Epithelial cell of proximal tubule (primary cell): ENCODE data around the gene ANKRD52. TPM values are rescaled to one million over a fixed set of nuclear protein-coding genes. Genes with fewer than 3 reads are reported as not detected.
"Not testable (repeated sequence)": the region's sequence is repeated elsewhere in the genome, so short reads cannot be mapped to it uniquely, and the experiment has no call there.

Experiments used
- DNase-seq: peaks from one replicate; pipeline ENCODE4 v3.0.0-alpha.2; 2011; ENCODE audit warnings: low read depth
- H3K4me3 ChIP-seq: 2 replicates; pipeline ENCODE4 v1.5.1; 2011; ENCODE audit warnings: low read depth, mild to moderate bottlenecking, low read length
- CTCF ChIP-seq: conservative IDR thresholded peaks from 2 replicates; pipeline ENCODE4 v1.5.1; 2012; ENCODE audit warnings: low read depth, mild to moderate bottlenecking, low read length
- total RNA-seq: library from RNA; depleted of rRNA; stranded (reverse); fragments of >200 nt; gene quantifications from 2 replicates; pipeline ENCODE4 v1.2.3, GENCODE V29; 2015

ANKRD52 gene
- total RNA-seq, 1 donor from 2014 or later = 29.6 TPM

GRCh38 chr12:56274299-56274698, 16.1 kb upstream of the ANKRD52 start:
- DNase-seq = no peak
- no peak overlapping the region for H3K4me3 ChIP-seq
- TF ChIP-seq CTCF = no peak

GRCh38 chr12:56272468-56272867, 14.3 kb upstream of the ANKRD52 start:
- not testable (repeated sequence) for DNase-seq, H3K4me3 ChIP-seq

- DNase-seq = no peak
- TF ChIP-seq CTCF = peak; percentile 59
These were observed 12.8 kb upstream of the ANKRD52 start for GRCh38 chr12:56271031-56271430.

GRCh38 chr12:56267443-56268071, 9.4 kb upstream of the ANKRD52 start:
- TF ChIP-seq CTCF = no peak
- peak overlapping the region; percentile 75 for H3K4me3 ChIP-seq
- DNase-seq = no peak

More at GRCh38 chr12:56271031-56271430, 12.8 kb upstream of the ANKRD52 start:
- no peak overlapping the region for H3K4me3 ChIP-seq

GRCh38 chr12:56266693-56267442, 8.7 kb upstream of the ANKRD52 start, which contains the start of gene COQ10A:
Gene COQ10A (plus strand): TSS chr12:56266942. CDS start chr12:56267119, 177 bp downstream.
- no peak for DNase-seq
- TF ChIP-seq CTCF = peak; percentile 71
- peak within 1 kb of the TSS; percentile 75 for H3K4me3 ChIP-seq

- DNase-seq = not testable (repeated sequence)
- H3K4me3 ChIP-seq = peak overlapping the region; percentile 75
These were observed 8.0 kb upstream of the ANKRD52 start for GRCh38 chr12:56266068-56266692.

- not testable (repeated sequence) for DNase-seq, H3K4me3 ChIP-seq
These were observed 4.8 kb upstream of the ANKRD52 start for GRCh38 chr12:56262955-56263354.

- peak; percentile 85 for DNase-seq
- TF ChIP-seq CTCF = no peak
- H3K4me3 ChIP-seq = no peak overlapping the region
These were observed 3.5 kb upstream of the ANKRD52 start for GRCh38 chr12:56261503-56262232.
